HG03066 (cell line): Measurements from ENCODE around the gene C1S.

Experiments used
- ATAC-seq: cut with Tn5 transposase; IDR thresholded peaks from one replicate; pipeline ENCODE4 v1.9.1; 2021; ENCODE audit warnings: low read depth; ENCODE audit not compliant: unreplicated experiment

Gene C1S

GRCh38 chr12:7073946-7074345, 13.4 kb downstream of the C1S start:
- ATAC-seq = no peak

GRCh38 chr12:7075518-7075917, 15.0 kb downstream of the C1S start:
- ATAC-seq = no peak

GRCh38 chr12:7075939-7076338, 15.4 kb downstream of the C1S start:
- ATAC-seq = no peak

- ATAC-seq = no peak
Observed at GRCh38 chr12:7076493-7076892, 16.0 kb downstream of the C1S start.

- ATAC-seq = no peak
Observed at GRCh38 chr12:7078163-7078562, 17.6 kb downstream of the C1S start.

- no peak for ATAC-seq
Observed at GRCh38 chr12:7079826-7080125, 19.3 kb downstream of the C1S start.

GRCh38 chr12:7081037-7081436, 20.5 kb downstream of the C1S start:
- no peak for ATAC-seq

GRCh38 chr12:7083125-7083524, 22.6 kb downstream of the C1S start:
- ATAC-seq = no peak

- ATAC-seq = no peak
Observed at GRCh38 chr12:7089196-7089871, 28.8 kb downstream of the C1S start.

- no peak for ATAC-seq
Observed at GRCh38 chr12:7090222-7090998, 29.9 kb downstream of the C1S start.

GRCh38 chr12:7091171-7091570, 30.7 kb downstream of the C1S start:
- ATAC-seq = no peak

- ATAC-seq = no peak
Observed at GRCh38 chr12:7091660-7092228, 31.2 kb downstream of the C1S start.

- no peak for ATAC-seq
Observed at GRCh38 chr12:7092229-7092985, 31.9 kb downstream of the C1S start, which contains the start of gene C1R. Gene C1R (minus strand): TSS chr12:7092445. CDS start chr12:7092388, 57 bp downstream.

GRCh38 chr12:7092986-7093460, 32.5 kb downstream of the C1S start:
- ATAC-seq = no peak

GRCh38 chr12:7093486-7093885, 33.0 kb downstream of the C1S start:
- no peak for ATAC-seq

GRCh38 chr12:7093892-7094291, 33.4 kb downstream of the C1S start:
- no peak for ATAC-seq

GRCh38 chr12:7096006-7096932, 35.8 kb downstream of the C1S start:
- ATAC-seq = no peak

GRCh38 chr12:7096979-7097378, 36.5 kb downstream of the C1S start:
- ATAC-seq = no peak

- ATAC-seq = no peak
Observed at GRCh38 chr12:7099290-7099996, 38.9 kb downstream of the C1S start.
